SIG-M5 treated with dmso at 0.1 percent for 504 hours (cell line): ENCODE results near the gene MRPL37.

Source experiments
- DNase-seq: peaks from one replicate; lab custom pipeline; 2025; ENCODE audit not compliant: unreplicated experiment; lab: John Stamatoyannopoulos, UW

The MRPL37 gene

GRCh38 chr1:54238353-54239034, 38.5 kb downstream of the MRPL37 start:
- peak; percentile 93 for DNase-seq

- DNase-seq: no peak
Observed at GRCh38 chr1:54239035-54239383, 39.0 kb downstream of the MRPL37 start.

GRCh38 chr1:54239631-54240031, 39.7 kb downstream of the MRPL37 start:
- DNase-seq: no peak

- no peak for DNase-seq
Observed at GRCh38 chr1:54240741-54241335, 40.9 kb downstream of the MRPL37 start.

- DNase-seq: no peak
Observed at GRCh38 chr1:54241364-54241763, 41.4 kb downstream of the MRPL37 start.

GRCh38 chr1:54243022-54243421, 43.1 kb downstream of the MRPL37 start:
- DNase-seq: no peak

- DNase-seq: no peak
Observed at GRCh38 chr1:54244655-54245054, 44.7 kb downstream of the MRPL37 start.

- DNase-seq: no peak
Observed at GRCh38 chr1:54245501-54245900, 45.5 kb downstream of the MRPL37 start.

- DNase-seq: no peak
Observed at GRCh38 chr1:54246116-54246721, 46.3 kb downstream of the MRPL37 start.

GRCh38 chr1:54247863-54248515, 48.0 kb downstream of the MRPL37 start:
- no peak for DNase-seq

GRCh38 chr1:54248966-54249365, 49.0 kb downstream of the MRPL37 start:
- DNase-seq: no peak

GRCh38 chr1:54249819-54250435, 50.0 kb downstream of the MRPL37 start:
- DNase-seq: no peak

GRCh38 chr1:54250670-54251069, 50.7 kb downstream of the MRPL37 start:
- DNase-seq: no peak

GRCh38 chr1:54252371-54252936, 52.5 kb downstream of the MRPL37 start:
- DNase-seq: no peak

- no peak for DNase-seq
Observed at GRCh38 chr1:54253480-54253879, 53.5 kb downstream of the MRPL37 start.

- no peak for DNase-seq
Observed at GRCh38 chr1:54254055-54254454, 54.1 kb downstream of the MRPL37 start.

GRCh38 chr1:54255026-54255702, 55.2 kb downstream of the MRPL37 start:
- DNase-seq: no peak

- no peak for DNase-seq
Observed at GRCh38 chr1:54256522-54257345, 56.8 kb downstream of the MRPL37 start.

- DNase-seq: no peak
Observed at GRCh38 chr1:54257346-54257620, 57.3 kb downstream of the MRPL37 start.

- no peak for DNase-seq
Observed at GRCh38 chr1:54257876-54258275, 57.9 kb downstream of the MRPL37 start.
